ENCODE results near the gene RXRA.

The RXRA gene

GRCh38 chr9:134355561-134356279, 29.5 kb downstream of the RXRA start:
- no peak for DNase-seq

DNA sequence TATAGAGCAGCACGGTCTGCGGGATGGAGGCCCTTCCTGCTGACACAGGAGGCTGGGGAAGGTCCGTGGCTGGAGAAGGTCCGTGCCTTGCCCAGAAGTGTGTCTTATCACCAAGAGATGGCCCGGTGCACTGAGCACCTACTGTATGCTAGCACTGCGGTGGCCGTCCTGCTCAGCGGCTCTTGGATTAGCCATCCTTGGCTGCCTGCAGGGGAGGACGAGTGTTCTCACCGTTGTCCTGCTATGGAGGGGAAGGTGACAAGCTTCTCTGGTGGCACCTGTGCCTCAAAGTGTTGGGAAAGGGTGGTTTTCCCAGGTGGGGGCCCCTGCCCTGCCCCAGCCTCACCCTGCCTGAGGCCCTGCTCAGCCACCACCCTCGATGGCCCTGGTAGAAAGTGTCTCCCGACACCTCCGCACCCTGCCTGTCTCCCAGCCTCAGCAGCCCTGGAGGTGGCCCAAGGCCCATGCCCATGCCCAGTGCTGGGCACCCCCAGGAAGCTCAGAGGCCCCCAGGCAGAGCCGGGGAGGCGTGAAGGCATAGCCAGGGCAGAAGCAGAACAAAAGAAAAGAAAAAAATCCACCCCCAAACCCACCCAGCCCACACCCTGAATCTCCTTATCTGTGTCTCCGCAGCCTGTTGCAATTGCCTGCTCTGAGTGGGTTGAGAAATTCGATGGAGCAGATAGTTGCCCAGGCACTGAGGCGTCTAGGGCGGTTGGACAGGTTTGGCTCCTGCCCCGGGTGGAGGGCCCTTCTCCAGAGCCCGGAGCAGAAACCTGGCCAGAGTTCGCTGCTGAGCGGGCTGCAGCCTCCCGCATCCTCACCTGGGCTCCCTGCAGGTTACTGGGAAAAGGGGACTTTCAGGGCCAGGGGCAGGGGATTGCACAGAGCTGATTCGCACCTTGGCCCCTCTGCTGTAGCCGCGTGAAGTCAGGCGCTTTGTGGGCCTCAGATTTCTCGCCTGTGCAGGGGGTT, 30.5 kb downstream of the RXRA start:
- DNase-seq: no peak

DNA sequence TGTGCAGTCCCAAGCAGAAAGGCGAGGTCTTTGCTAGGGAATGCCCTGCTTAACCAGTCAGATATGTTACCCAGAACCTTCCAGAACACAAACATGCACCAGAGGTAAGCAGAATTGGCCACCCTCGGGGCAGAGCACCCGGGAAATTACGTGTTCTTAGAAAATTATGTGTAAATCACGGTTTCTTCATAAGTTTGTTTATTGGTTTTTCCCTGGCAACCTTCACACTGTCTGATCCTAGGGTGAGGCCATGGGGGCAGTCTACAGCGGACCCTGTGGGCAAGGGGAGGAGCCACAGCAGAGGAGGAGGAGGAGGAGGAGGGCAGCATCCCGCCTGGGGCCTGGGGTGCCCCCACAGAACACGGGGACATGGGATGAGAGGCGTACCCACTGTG, 31.4 kb downstream of the RXRA start:
- no peak for DNase-seq

- DNase-seq: no peak
These were observed 31.9 kb downstream of the RXRA start for GRCh38 chr9:134358026-134358661.

- no peak for DNase-seq
These were observed 32.5 kb downstream of the RXRA start for GRCh38 chr9:134358662-134359319.

- DNase-seq: no peak
These were observed 33.4 kb downstream of the RXRA start for GRCh38 chr9:134359493-134360179.

- DNase-seq: no peak
These were observed 34.0 kb downstream of the RXRA start for GRCh38 chr9:134360180-134360759.

GRCh38 chr9:134360897-134361296, 34.6 kb downstream of the RXRA start:
- DNase-seq: no peak

GRCh38 chr9:134361426-134361825, 35.2 kb downstream of the RXRA start:
- DNase-seq: no peak

DNA sequence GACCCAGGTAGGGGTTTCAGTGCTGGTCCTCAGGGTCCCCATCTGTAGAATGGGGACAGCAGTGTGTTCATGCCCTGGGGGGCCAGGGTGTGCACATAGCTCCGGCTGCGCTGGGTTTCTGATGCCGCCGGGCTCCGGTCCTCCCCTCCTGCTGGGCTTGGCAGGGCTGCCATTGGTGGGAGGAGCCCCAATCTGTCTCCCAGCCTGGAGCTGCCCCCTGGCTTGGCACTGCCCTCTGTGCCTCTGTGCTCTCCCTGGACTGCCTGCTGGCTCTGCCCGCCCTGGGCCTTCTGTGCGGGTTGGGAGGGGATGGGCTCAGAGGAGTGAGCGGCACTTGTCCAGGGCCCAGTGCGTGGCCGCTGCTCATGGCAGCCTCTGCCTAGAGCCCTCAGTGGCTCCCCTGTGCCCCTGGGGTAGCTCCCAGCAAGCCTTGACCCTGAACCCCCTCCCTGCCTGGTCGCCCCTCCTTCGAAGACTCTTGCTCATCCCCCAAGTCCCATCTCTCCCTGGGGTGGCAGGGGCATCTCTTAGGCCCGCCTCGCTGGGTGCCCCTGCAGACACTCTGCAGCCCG, 35.7 kb downstream of the RXRA start:
- no peak for DNase-seq

DNA sequence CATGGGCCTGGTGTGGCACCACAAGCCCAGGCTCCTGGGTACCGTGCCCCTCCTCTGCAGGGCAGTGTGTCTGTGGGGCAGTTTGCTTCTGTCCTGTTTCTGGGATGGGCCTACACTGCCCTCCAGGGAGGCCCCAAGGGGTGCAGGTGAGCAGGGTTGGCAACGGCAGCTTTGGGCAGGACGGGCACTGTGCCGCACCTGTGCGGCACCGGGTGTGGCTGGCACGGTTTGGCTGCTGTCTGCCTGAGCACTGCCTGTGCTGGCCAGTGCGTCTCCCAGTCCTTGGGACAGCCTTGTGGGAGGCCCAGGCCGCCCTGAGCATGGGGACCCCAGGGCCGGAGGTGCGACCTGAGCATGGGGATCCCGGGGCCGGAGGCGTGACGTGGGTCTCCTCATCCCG, 37.2 kb downstream of the RXRA start:
- DNase-seq: no peak

DNA sequence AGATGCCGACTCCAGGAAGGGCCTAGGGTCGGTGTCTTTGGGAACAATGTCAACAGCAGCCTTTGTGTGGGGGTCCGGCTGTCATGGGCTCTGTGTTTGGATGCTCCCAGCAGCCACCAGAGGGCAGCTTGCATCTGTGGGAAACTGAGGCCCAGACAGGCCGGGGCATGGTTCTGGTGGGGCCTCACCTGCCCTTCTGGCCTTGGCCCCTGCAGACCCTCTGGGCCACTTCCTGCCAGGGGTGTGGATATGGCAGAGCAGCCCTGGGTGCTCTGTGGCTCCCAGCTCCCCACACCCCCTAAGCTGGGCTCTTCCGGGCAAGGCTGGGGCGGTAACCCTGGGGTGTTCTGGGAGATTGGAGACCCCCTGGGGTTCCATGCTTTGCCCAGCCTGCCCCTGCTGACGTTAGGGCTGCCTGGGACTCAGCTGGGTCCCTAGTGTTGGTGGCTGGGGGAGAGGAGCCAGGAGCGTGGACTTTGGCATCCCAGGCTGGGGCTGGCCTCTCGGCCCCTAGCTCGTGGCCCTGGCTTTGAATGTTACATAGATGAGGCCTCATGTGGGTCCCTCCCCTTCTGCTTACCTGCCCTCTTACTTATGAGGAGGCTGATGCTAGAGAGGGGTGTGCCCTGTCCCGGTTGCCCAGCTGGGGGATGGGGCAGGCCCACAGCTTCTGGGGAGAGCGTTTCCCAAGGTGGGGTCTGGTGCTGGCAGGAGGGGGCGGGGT, 38.3 kb downstream of the RXRA start:
- DNase-seq: no peak

DNA sequence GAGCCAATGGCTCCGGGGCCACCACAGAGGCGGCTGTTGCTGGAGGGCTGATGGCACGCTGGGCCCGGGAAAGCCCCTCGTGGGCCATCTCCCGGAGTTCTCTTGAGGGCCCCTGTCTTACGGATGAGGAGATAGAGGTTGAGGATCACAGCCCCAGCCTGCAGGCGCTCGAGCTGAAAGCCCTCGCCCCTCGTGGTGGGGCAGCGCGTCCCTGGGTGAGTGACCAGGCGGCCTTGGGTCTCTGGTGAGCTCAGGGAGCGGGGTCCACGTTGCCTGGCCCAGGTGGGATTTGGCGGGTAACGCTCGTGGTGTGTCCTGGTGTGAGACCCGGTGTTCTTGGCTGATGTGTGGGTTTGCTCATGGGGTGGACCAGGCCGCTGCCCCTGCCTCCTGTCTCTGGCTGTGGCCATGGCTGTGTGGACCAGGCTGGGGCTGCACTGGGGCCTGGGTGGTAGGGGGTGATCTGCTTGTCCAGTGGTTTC, 38.9 kb downstream of the RXRA start:
- no peak for DNase-seq

- DNase-seq: peak; percentile 89
These were observed 39.6 kb downstream of the RXRA start for GRCh38 chr9:134365791-134366222.

DNA sequence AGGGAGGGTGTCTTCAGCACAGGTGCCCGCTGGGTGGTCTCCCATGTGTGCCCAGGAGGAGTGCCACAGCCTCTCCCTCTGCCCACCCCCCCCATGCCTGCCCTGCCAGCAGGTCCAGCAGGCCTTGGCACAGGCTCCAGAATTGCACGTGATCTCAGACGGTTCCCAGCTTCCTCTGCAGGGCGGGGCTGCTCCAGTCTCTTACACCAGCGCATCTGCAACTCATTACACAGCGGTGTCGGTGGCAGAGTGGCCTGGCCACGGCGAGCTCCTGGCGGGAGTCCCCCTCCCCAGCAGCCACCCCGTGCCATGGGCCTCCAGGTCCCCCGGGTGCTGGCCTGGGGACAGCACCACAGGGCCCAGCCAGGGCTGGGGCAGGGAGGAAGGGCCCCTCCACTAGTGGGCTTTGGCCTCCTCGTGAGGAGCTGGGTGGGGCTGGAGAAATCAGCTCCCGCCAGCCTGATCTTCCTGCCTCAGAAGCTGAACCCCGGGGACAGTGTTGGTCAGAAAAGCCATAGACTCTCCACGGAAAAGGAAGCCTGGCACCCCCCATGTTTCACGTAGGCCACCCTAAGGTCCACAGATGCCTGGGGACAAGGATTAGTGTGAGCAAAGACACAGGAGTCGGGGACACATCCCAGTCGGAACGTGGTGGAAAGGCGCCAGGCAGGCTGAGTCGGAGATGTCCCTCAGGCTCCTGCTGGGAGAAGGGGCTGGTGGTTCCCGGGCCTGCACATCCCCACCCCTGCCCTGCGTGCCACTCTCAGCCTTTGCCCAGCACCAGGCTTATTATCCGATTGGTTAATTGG, 40.2 kb downstream of the RXRA start:
- peak; percentile 95 for DNase-seq

- no peak for DNase-seq
These were observed 40.8 kb downstream of the RXRA start for GRCh38 chr9:134367061-134367460.

DNA sequence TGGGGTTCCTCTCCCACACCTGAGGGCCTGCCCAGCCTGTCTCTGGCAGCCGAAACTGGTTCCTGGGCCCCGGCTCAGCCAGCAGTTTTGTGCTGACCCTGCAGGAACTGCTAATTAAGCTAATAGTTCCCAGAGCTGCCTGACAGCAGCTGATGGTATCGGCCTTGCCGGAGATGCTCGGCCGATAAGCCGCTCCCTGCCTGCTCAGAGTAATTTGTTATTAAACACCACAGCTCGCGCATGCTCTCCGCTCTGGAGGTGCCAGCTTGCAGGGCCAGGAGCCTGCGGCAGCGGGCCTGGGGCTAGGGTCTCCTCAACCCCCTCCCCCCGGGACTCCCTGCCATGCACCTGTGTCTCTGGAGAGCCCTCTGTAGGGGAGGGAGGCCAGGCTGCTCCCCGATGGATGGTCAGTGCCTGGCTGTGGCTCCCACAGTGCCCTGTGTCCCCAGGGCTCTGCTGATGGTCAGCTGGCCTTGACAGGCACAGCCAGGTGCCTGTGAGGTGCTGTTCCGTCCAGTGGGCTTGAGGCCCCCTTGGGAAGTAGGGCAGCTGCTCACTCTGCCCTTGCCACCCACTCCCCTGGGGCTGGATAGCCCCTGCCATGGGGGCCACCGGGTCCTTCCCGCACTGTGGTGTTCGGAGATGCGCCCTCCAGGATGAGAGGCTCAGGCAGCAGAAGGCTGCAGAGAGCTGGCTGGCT, 41.7 kb downstream of the RXRA start:
- DNase-seq: peak; percentile 96

DNA sequence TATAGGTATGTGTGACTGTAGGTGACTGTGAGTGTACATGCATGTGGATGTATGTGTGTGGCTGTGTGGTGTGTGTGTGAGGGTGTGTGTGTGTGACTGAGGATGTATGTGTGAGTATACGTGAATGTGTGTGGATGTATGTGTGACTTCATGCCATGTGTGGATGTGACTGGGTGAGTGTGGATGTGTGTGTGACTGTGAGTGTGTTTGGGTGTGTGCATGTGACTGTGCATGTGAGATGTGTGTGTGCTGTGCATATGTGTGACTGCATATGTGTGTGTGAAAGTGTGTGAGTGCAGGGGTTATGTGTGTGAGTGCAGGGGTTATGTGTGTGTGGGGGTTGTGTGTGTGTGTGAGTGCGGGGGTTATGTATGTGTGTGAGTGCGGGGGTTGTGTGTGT, 42.3 kb downstream of the RXRA start:
- no peak for DNase-seq
